ENCODE results near the gene DTD1.

GRCh38 chr20:18717062-18717461 lies 129.2 kb downstream of the DTD1 start:
- no peak for TF ChIP-seq CTCF (IDR thresholded peaks at IDR 0.05)
- TF ChIP-seq POLR2A (IDR thresholded peaks at IDR 0.05), result no peak

All from breast epithelium (tissue), 3 donors.